Measurements from ENCODE around the gene ROBO4.

- TF ChIP-seq ZBTB34 (CRISPR knock-in tag; IDR thresholded peaks at IDR 0.05) (no peak), SNAPC2 (CRISPR knock-in tag; IDR thresholded peaks at IDR 0.05) (no peak), HBP1 (CRISPR knock-in tag; IDR thresholded peaks at IDR 0.05; ENCODE audit: low read depth) (no peak), CTCF (CRISPR knock-in tag; IDR thresholded peaks at IDR 0.05) (no peak), BHLHE40 (IDR thresholded peaks at IDR 0.05; ENCODE audit: low read length) (no peak), ZNF646 (CRISPR knock-in tag; IDR thresholded peaks at IDR 0.05) (no peak), ZBTB8A (CRISPR knock-in tag; IDR thresholded peaks at IDR 0.05; ENCODE audit: borderline replicate concordance, low read depth) (no peak), DR1 (CRISPR knock-in tag; IDR thresholded peaks at IDR 0.05) (no peak), PRMT3 (CRISPR knock-in tag; IDR thresholded peaks at IDR 0.05; ENCODE audit: borderline replicate concordance, low read depth) (no peak), ZNF589 (CRISPR knock-in tag; conservative IDR thresholded peaks at IDR 0.05) (no peak), GATAD2A (CRISPR knock-in tag; IDR thresholded peaks at IDR 0.05) (no peak), TRAFD1 (CRISPR knock-in tag; IDR thresholded peaks at IDR 0.05; ENCODE audit: borderline replicate concordance) (no peak), ZNF446 (CRISPR knock-in tag; IDR thresholded peaks at IDR 0.05) (no peak)
Measured at GRCh38 chr11:124869331-124869730, 28.3 kb downstream of the ROBO4 start.

Data from HepG2 (cell line).